LNCaP clone FGC (cell line): ENCODE results near the gene PADI2.

Source experiments
- DNase-seq: peaks from one replicate; pipeline ENCODE4 v3.0.0-alpha.2; 2011; ENCODE audit warnings: low read depth
- H3K4me3 ChIP-seq: 2 replicates; pipeline ENCODE4 v1.5.1; 2011; ENCODE audit warnings: mild to moderate bottlenecking, low read depth, low read length, control low read depth
- TF ChIP-seq, protein P1 (sequence below): IDR thresholded peaks from 2 replicates; pipeline ENCODE4 v1.5.1; 2012; ENCODE audit warnings: mild to moderate bottlenecking; ENCODE audit not compliant: control insufficient read depth, insufficient read depth; ENCODE audit errors: extremely low read depth

The PADI2 gene

DNA sequence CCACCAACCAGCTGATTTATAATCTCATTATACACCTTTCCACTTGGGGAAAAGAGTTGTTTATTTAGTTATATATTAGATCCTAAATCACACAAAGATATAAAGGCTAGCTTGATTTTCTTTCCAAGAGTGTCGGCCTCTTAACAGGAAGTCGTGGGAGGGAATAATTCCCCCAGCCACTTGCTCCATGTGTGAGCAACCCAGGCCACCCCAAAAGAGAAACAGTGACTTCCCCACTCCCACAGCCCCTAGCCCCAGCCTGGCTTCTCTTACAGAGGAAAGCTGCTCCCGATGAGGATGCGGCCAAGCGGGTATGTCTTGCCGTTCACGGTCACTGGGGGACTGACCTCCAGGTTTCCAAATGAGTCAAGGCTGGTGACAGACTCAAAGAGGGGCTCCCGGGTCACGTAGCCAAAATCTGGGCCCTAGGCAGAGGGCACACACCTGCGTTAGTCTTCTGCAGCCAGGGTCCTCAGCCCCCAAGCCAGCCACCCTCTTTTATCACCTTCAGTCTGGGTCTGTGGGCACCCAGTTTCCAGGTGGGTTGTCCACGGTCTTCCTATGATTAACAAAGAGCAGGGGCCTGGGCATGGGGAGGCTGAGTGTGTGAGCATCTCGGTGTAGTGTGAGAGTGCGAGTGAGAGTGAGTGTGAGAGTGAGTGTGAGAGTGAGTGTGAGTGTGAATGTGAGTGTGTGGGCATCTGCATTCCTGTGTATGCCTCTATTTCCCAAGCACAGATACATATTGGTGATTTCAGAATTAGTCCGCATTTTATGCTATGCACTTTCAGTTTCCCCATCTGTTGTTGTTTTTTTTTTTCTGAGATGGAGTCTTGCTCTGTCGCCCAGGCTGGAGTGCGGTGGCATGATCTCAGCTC, 40.0 kb downstream of the PADI2 start:
- TF ChIP-seq, protein P1, sequence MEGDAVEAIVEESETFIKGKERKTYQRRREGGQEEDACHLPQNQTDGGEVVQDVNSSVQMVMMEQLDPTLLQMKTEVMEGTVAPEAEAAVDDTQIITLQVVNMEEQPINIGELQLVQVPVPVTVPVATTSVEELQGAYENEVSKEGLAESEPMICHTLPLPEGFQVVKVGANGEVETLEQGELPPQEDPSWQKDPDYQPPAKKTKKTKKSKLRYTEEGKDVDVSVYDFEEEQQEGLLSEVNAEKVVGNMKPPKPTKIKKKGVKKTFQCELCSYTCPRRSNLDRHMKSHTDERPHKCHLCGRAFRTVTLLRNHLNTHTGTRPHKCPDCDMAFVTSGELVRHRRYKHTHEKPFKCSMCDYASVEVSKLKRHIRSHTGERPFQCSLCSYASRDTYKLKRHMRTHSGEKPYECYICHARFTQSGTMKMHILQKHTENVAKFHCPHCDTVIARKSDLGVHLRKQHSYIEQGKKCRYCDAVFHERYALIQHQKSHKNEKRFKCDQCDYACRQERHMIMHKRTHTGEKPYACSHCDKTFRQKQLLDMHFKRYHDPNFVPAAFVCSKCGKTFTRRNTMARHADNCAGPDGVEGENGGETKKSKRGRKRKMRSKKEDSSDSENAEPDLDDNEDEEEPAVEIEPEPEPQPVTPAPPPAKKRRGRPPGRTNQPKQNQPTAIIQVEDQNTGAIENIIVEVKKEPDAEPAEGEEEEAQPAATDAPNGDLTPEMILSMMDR, result no peak
- no peak for DNase-seq
- no peak overlapping the region for H3K4me3 ChIP-seq

DNA sequence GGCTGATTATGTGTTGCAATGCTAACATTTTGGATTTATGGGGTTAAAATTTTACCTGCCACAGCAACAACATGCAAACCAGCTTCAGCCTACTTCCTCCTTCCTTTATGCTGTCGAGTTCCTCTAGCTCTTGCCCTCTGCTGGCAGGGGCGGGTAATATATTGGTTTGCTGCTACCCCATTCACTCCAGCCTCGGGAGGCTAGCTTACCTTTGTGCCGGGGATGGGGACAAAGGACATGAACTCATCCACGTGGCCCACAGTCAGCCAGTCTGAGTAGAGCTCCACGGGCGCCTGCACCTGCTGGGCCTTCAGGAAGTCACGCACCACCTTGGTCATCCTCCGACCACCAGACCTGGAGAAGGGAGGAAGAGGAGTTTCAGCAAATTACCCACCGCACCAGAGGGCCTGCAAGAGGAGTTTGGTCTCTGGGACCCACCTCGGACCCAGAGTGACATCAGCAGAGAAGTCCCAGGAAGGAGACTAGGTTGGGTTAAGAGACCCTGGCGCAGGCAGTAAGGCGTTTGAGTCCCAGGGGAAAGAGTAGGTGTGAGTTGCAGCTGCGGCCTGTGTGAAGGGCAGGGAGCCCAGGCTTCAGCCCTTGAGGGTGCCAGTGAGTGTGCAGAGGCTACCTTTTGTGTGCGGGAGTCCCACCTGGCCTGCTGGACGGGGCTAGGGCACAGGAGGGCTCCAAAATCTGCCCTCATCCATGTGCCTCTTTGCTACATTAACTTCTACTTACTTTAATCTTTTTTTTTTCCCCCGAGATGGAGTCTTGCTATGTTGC, 43.6 kb downstream of the PADI2 start:
- DNase-seq, result peak; percentile 11
- H3K4me3 ChIP-seq, result no peak overlapping the region
- TF ChIP-seq, protein P1, result peak; percentile 46

DNA sequence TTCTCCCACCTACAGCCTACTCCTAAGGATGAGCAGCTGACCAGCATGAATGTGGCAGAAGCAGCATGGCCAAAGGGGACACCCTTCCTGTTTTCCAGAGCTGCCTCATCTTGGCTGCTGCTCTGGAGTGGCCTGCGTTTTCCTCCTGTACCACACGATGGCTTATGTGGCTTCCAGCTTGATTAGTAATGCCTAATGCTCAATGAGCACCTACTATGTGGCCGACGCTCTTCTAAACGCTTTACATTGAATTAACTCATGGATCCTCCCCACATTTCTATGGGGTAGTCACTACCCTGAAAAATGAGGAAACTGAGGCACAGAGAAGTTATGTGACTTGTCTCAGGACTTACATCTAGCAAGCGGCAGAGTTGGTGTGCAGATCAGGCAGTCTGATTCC, 47.5 kb downstream of the PADI2 start:
- TF ChIP-seq, protein P1, result no peak
- no peak for DNase-seq
- no peak overlapping the region for H3K4me3 ChIP-seq

DNA sequence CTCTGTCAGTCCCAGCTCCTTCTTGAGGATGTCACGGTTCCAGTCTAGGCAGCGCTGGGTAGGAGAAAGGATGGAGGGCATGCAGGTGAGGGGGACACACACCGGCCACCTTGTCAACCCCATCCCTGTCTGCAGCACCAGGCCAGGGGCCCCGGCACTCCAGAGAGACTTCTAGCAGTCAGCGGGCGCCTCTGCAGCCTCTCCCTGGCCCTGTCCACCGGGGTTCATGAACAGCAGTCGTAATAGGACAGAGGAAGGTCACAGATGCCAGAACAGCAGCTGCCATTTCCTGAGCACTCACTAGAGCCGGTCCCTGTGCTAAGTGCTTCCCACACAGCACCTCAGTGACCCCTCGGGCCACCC, 49.1 kb downstream of the PADI2 start:
- no peak for DNase-seq
- no peak overlapping the region for H3K4me3 ChIP-seq

DNA sequence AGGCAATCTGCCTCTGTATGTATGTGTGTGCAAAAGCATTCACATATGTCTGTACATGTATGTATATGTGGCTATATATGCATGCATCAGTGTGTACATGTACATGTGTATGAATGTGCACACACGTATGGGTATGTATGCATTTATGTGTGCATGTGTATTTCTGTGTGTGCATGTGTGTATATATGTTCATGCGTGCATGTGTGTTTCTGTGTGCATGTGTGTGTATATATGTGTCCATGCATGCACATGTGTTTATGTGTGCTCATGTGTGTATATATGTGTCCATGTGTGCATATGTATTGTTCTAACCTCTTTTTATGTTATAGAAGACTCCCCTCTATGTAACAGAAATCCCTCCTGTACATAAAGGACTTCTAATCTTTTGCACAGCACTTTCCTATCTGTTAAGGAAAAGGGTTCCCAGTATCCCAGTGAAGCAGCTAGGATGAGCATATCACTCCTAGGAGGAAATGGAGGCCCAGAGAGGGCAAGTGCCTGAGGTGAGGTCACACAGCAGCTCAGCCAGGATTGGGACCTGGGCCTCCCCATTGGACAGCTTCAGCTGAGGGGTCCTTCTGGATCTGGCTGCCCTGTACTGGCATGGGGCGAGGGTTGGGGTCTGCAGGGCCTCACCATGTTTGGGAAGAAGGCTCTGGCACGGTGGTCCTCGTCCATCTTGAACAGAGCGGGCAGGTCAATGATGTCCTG, 49.6 kb downstream of the PADI2 start:
- no peak overlapping the region for H3K4me3 ChIP-seq
- no peak for DNase-seq
- TF ChIP-seq, protein P1, result no peak

More for the DNA sequence above, 49.1 kb downstream of the PADI2 start:
- TF ChIP-seq, protein P1, result no peak

DNA sequence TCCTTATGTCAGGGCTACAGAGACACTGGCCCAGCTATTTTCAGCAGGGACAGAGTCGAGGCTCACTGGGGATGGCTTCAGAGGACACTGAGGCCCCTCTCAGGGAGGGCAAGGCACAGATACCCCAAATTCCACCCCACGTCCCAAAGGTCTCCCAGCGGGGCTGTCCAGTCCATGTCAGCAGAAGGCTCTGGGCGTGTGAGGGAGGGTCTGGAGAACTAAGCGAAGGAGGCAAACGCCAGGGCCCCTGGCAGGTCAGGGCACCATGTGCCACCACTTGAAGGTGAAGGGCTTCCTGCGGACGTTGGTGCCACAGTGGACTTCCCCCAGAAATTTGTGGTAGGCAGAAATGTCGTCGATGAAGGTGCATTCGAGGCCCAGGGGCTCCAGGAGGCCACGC, 50.5 kb downstream of the PADI2 start:
- H3K4me3 ChIP-seq, result no peak overlapping the region
- TF ChIP-seq, protein P1, result no peak
- no peak for DNase-seq
